Measurements from ENCODE around the gene NAV2.

Gene NAV2

GRCh38 chr11:19861171-19861570 lies 148.5 kb downstream of the NAV2 start:
- no peak overlapping the region for H3K4me3 ChIP-seq (ENCODE audit: low read depth, low read length)
- TF ChIP-seq CTCF (IDR thresholded peaks at IDR 0.05; ENCODE audit: low read depth, low read length) (no peak), POLR2A (IDR thresholded peaks at IDR 0.05; ENCODE audit: extremely low read depth, insufficient read length) (no peak), MYC (IDR thresholded peaks at IDR 0.05; ENCODE audit: low read depth, low read length) (no peak)
- TF ChIP-seq, protein P1, sequence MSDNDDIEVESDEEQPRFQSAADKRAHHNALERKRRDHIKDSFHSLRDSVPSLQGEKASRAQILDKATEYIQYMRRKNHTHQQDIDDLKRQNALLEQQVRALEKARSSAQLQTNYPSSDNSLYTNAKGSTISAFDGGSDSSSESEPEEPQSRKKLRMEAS (IDR thresholded peaks at IDR 0.05; ENCODE audit: low read depth, low read length), result no peak
- no peak for DNase-seq (ENCODE audit: low read depth)

DNA sequence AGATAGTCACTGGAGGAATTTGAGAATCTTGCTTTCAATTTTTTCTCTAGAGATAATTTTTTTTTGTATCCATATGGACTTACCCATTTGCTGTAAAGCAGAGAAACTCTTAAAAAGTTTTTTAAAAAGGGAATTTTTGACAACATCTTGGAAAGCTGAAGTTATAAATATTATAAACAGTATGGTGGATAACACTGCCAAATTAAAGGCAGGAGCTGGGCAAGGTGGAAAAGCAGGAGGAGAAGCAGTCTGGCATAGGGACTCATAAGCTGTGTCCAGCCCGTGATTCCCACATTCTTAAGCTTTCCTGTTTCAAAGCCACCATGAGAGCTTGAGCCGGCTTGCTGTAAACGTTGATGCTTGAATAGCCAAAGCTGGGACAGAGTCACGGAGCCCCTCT lies 149.5 kb downstream of the NAV2 start:
- no peak overlapping the region for H3K4me3 ChIP-seq (ENCODE audit: low read depth, low read length)
- TF ChIP-seq, protein P1 (IDR thresholded peaks at IDR 0.05; ENCODE audit: low read depth, low read length), result no peak
- TF ChIP-seq POLR2A (IDR thresholded peaks at IDR 0.05; ENCODE audit: extremely low read depth, insufficient read length) (no peak), CTCF (IDR thresholded peaks at IDR 0.05; ENCODE audit: low read depth, low read length) (no peak), MYC (IDR thresholded peaks at IDR 0.05; ENCODE audit: low read depth, low read length) (no peak)
- no peak for DNase-seq (ENCODE audit: low read depth)

DNA sequence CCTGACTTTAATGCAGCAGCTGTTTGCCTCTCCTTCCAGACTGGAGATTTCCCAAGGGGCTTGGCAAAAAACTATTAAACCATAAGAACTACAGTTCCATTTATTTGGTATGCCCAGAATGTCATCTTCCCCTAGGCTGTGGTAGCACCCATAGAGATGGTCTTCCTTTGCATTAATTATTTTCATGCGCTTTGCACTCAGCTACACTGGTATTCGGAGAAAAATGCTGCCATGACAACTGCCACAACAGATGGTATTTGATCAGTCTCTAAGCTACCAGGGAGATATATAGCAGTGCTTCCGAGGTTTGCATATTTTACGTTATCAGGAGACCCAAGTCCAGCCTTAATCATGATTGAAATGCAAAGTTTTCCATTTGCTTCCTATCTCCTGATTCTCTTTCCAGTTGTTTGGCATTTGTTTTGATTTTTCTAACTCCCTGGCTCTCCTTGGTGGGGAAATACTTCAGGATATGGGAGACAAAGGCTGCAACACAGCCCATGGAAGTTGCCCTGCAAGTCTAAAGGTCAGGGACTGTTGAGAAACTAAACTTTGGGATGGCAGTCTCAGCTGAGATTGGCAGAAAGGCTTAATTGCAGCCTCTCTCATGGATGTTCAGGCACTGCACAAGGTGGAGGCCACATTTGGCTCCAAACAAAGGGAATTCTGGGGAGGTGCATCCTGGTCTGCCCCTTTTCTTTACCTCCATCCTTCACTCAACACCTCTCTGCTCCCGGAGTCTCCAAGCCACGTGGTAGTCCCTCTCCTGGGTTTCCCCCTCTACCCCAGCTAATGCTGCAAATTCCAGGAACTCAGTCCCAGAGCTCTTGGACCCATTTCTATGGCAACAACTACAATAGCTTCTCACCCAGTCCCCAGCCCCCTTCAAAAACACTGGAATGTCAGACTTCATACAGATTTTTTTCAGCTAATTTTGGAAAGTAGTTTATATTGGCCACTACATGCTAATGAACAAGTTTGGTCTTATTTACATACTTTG lies 151.8 kb downstream of the NAV2 start:
- no peak for TF ChIP-seq POLR2A (IDR thresholded peaks at IDR 0.05; ENCODE audit: extremely low read depth, insufficient read length)
- no peak for TF ChIP-seq CTCF (IDR thresholded peaks at IDR 0.05; ENCODE audit: low read depth, low read length)
- TF ChIP-seq MYC (IDR thresholded peaks at IDR 0.05; ENCODE audit: low read depth, low read length), result no peak
- TF ChIP-seq, protein P1 (IDR thresholded peaks at IDR 0.05; ENCODE audit: low read depth, low read length), result no peak
- no peak for DNase-seq (ENCODE audit: low read depth)
- no peak overlapping the region for H3K4me3 ChIP-seq (ENCODE audit: low read depth, low read length)

- H3K4me3 ChIP-seq (ENCODE audit: low read depth, low read length), result no peak overlapping the region
- DNase-seq (ENCODE audit: low read depth), result no peak
- no peak for TF ChIP-seq POLR2A (IDR thresholded peaks at IDR 0.05; ENCODE audit: extremely low read depth, insufficient read length)
- TF ChIP-seq, protein P1 (IDR thresholded peaks at IDR 0.05; ENCODE audit: low read depth, low read length), result no peak
- TF ChIP-seq MYC (IDR thresholded peaks at IDR 0.05; ENCODE audit: low read depth, low read length), result no peak
- TF ChIP-seq CTCF (IDR thresholded peaks at IDR 0.05; ENCODE audit: low read depth, low read length), result no peak
Observed at GRCh38 chr11:19866037-19866436, 153.4 kb downstream of the NAV2 start.

GRCh38 chr11:19866521-19866920 lies 153.9 kb downstream of the NAV2 start:
- DNase-seq (ENCODE audit: low read depth), result no peak
- no peak overlapping the region for H3K4me3 ChIP-seq (ENCODE audit: low read depth, low read length)

More at GRCh38 chr11:19866521-19866920, 153.9 kb downstream of the NAV2 start:
- TF ChIP-seq POLR2A (IDR thresholded peaks at IDR 0.05; ENCODE audit: extremely low read depth, insufficient read length) (no peak), CTCF (IDR thresholded peaks at IDR 0.05; ENCODE audit: low read depth, low read length) (no peak), MYC (IDR thresholded peaks at IDR 0.05; ENCODE audit: low read depth, low read length) (no peak)
- TF ChIP-seq, protein P1 (IDR thresholded peaks at IDR 0.05; ENCODE audit: low read depth, low read length), result no peak

Data from NB4 (cell line).